NCI-H526 (cell line): ENCODE measurements around the gene ZNRF2.

Experiments used
- DNase-seq, 2 experiments: peaks; one replicate each; lab custom pipeline; 2025; lab: John Stamatoyannopoulos, UW

Gene ZNRF2

DNA sequence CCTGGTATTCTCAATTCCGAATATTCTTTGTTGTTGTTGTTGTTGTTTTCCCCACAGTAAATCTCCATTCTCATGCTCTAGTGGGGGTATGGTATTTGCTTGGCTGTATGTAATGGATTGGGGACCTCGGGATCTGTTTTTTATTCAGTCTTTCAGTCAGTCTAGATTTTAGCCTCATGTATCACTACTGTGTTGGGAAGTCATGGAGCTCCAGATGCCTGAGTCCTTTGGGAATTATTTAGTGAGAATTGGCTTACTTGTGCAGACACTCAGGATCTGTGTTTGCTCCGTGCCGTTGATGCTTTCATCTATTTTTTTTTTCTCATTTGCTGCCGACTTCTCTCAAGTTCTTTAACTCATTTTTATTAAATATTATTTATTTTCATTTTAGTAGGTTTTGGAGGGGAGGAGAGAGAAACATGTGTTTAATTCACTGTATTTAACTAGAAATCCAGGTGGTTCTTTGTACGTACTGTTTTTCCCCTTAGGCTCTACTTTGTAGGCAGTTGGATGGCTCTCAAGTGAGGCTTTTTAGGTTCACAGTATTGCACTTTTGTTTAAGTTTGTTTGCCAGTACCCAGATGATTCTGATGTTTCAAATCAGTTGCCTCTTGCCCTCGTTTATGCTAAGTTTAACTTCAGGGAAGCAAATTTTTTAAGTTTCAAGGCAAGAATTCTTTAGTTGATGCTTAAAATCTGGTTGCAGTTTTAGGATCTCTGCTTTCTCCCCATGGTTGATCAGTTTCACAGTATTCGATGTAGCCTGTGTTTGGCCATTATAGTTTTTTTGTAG, 36.9 kb downstream of the ZNRF2 start:
- no peak for DNase-seq

DNA sequence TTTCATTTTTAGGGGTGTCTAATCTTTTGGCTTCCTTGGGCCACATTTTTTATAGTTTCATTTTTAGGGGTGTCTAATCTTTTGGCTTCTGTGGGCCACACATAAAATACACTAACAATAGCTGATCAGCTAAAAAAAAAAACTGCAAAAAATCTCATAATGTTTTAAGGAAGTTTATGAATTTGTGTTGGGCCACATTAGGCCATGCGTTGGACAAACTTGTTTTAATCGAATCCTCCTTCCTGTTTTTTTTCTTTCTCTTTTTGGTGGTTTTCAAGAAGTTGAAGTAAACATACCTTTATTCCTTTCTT, 37.4 kb downstream of the ZNRF2 start:
- DNase-seq, result no peak

DNA sequence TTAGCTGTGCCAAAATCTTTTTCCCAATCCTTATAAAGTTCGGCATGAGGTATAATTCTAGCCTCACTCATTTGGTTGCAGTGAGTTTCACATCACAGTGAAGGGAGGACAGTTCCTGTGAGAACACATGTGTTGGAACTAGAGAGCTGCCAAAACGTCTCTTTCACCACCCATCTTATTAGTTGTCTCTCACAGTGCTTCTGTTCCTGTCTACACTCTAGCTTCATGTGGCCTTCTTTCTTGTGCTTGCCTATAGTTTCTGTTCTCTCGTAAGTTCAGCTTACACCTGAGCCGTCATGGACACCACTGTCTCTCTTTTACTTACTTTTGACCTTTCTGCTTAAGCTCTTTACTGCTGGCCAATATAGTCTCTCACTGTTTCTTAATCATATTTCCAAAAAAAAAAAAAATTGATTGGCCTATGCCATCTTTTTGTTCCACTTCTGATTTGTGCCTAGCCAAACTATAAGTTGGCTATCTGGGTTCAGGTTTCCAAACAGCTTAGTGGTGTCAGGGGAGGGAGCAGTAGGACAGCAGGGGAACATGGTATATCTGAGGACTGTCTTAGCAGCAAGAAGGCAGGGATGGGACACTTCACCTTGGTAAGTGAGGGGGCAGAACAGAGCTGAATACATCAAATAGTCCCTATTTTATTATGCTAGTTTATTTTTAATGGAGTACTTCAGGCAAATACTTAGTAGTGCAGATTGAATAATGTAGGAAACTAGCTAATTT, 38.0 kb downstream of the ZNRF2 start:
- DNase-seq, result no peak

DNA sequence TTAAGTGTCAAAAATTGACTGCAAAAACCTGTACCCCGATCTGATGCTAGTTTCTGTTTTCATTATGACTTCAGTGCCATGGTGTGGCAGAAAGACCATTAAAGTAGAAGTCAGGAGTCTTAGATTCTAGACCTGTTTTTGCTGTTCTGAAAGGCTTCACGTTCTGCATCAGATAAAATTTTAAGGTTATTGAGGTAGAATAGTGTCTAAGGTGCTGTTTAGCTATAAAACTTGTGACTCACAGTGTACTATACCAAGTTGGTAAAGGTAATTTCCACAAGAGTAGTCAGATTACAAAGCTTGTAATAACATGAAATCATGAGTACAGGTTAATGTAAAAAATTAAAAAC, 38.6 kb downstream of the ZNRF2 start:
- no peak for DNase-seq

DNA sequence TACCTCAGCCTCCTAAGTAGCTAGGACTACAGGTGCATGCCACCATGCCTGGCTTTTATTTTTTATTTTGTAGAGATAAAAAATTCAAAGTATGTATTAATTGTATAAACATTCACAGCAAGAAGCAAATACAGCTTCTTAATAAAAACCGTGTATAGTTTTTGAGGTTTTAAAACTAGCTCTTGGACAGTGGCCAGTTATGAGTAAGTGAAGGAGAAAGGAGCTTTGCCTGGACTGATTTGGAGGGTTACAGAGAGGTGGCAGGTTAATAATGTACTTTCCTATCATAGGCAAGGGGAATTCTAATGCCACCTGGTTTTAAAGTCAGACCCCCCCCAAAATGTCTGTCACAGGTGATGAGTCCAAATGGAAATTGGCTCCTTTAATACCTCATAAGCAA, 43.4 kb downstream of the ZNRF2 start:
- DNase-seq, result no peak

DNA sequence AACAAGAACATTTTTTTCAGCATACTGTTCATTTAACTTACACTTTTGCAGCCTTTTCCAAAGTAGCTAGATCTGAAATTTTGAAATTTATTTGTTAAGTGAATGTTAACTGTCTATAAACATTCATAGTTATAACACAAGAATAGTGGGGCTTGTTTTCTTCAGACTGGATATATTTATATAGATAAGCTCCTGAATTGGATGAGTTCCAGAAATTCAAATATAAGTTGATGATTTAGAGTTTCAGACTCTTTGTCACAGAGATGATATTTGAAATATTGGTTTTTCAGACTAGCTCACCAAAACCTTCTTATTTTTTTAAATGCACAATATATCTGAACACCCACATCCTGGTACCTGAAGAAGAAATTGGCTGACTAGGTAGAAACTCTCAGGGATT, 44.0 kb downstream of the ZNRF2 start:
- DNase-seq, result no peak

DNA sequence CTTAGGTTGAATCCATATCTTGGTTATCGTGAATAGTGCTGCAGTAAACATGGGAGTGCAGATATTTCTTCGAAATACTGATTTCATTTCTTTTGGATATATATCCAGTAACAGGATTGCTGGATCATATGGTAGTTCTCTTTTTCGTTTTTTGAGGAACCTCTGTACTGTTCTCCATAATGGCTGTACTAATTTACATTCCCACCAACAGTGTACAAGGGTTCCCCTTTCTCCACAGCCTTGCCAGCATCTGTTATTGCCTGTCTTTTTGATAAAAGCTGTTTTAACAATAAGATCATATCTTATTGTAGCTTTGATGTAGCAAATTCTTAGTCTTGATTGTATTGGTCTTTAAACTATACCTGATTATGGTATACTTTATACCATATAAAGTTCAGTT, 45.3 kb downstream of the ZNRF2 start:
- DNase-seq, result no peak

DNA sequence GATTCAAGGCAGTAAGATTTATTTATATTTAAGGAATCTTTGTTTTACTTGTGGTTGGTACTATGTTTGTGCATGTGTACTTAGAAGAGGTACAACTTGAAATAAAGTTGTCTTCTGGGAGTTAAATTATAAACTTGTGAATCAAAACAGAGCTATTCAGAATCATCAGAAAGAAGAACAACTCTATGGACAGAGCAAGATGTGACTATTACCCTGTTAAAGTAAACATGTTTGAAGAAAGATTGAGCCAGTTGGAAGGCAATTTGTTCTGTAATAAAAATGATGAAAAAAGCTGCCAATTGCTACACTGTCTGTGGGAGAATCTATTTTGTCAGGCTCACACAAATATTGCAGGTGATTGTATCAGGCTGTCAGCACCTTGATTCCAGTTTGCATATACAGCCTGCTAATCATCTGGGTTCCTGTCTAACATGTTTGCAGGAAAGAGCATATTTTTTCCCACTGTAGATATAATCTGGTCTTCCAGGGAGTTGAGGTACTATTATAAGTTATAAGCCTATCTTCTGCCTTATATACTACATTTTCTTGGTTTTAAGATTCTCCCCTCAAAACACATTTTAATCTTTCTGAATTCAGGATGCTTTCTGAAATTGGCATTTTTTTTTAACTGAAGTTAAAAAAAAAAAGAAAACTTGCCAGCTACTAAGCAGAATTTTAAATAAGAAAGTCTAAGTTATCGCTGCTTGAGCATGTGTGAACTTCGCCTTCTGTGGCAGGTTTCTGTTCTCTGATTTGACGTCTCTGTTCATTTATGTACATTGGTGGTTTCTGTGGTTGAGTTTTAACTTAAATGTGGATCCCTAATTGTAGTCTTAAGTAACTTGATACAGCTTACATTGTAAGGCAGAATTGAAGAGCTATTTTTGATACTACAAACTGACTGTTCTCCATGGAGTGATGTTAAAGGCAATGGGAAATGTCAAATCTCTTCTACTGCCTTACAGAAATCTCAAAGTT, 46.0 kb downstream of the ZNRF2 start:
- DNase-seq, result peak in 1 of 2 experiments; percentile 28

DNA sequence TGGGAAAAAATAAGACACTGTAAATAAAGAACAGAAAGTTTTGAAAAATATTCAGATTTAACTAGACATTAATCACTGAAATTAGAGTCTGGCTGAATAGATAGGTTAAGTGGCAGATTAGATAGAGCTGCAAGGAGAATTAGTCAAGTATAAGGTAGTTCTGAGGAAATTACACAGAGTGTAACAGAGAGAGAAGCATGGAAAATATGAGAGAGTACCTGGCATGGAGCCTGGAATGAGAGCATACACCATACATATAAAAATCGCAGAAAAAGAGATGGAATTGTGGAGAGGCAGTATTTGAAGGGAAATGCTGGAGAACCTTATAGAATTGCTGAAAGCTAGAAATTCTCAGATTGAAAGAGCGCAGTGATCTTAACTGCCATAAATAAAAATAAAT, 46.9 kb downstream of the ZNRF2 start:
- DNase-seq, result no peak

DNA sequence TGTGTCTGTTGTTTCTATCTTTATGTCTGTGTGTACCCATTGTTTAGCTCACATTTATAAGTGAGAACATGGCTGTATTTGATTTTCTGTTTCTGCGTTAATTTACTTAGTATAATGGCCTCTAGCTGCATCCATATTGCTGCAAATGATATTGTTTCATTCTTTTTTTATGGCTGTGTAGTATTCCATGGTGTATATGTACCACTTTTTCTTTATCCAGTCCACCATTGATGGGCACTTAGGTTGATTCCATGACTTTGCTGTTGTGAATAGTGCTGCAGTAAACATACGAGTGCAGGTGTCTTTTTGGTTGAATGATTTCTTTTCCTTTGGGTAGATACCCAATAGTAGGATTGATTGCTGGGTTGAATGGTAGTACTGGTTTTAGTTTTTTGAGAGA, 48.2 kb downstream of the ZNRF2 start:
- DNase-seq, result no peak

DNA sequence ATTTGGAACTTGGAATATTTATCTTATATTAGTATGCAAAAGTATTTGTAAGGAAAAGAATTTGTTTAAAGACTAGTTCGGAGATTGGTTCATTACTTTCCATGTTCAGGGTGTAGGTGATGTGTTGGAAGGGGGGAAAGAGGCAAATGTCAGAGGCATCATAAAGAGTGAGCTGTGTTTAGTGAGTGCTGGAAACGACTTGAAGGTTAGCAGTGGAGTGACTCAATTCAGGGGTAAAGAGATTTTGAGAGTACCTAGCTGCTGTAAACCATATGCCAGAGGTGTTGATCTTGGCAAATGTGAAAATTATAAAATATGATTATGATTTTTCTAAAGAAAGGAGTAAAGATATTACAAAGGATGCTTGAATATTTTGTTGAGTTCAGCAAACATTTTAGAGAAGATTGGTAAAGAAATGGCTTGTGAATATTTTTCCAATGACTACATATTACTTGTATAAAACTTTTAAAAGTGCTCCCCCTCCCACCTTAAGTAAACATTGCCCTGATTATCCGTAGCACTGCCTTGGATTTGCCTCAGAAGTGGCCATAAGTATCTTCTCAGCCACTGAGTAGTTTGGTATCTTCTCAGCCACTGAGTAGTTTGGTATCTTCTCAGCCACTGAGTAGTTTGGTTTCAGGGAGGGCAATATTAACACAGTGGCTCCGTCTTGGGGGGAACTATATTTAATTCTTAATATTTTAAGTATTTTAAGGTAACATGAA, 51.5 kb downstream of the ZNRF2 start:
- DNase-seq, result no peak

DNA sequence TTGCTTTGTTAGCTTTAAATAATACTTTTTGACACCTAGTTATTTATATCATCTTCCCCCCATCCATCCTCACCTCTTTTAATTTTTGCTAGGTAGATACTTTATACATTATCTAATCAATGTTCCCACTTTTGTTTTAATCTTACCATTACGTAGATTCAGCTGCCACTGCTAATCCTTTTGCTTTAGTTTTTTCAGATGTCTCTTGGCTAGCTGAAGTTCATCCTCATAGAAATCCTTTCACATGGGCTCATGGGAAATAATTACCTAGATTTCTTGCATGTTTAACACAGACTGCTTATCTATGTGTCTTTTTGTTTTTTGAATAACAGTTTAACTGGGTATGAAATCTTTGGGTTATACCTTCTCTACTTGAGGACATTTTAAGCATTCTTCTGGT, 60.1 kb downstream of the ZNRF2 start:
- DNase-seq, result no peak

DNA sequence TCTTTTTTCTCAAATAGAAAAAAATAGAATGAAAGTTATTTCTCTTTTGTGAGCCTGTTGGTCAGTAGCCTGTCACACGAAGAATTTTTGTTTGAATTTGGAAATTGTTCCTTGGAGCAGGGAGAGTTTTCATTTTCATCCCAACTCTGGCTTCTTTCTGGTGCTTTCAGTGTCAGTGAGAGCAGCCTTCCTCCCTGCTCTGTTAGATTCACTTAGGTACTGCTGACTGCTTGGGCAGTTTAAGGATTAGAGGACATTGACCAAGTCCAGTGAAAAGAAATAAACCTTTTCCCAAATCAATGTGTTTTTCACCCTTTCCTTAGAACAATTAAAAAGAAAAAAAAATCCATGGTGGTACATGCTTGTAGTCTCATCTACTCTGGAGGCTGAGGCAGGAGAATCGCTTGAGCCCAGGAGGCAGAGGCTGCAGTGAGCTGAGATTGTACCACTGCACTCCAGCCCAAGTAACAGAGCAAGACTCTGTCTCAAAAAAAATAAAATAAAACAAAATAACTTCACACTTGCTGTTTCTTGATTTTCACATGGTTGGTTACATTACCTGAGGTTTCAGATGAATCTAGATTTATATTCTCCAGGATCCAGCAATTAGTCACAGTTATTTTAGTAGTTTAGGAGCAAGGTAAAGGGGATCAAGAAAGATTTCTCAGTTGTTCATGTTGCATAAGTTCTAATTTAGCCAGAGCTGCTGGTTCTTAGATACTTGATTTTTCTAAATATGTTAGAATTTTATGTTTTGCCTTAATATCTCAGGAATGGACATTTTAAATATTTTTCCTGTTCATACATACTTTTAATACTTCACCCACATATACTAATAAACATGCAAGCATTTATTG, 63.1 kb downstream of the ZNRF2 start:
- no peak for DNase-seq

DNA sequence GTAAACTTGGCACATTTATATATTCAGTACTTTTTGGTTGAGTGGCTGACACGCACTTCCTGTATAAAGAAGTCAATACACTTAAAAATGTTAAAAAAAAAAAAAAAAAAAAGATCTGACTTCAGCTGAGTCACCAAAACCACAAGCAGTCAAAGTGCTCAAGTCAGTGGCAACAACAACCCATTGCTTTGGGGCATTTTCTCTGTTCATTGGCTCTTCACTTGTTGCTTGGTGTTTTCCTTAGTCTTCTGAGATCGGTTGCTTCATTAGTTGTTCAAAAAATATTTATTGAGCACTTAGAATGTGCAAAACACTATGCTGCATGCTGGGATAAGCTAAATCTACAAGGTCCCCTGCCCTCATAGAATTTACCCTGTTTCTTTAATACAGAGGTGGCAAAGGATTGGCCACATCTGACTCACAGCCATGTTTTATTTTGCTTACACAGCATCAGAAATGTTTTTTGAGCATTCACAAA, 63.7 kb downstream of the ZNRF2 start:
- no peak for DNase-seq

DNA sequence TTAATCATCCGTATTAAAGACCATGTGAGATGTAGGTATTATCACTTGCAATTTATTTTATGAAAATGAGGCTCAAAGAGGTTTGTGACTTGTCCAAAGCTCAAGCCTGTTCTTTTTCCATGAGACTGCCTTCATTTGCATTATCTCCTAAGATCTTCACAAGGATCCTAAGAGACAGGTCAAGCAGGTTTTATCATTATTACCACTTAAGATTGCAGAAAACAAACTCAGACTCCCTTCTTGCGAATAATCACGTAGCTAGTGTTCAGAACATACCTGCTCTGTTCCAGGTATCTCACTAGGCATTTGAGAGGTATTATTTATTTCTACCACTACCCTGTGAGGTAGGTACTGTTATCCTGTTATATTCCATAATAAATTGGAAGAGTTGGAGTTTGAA, 64.8 kb downstream of the ZNRF2 start:
- peak; percentile 17 to 24 for DNase-seq

DNA sequence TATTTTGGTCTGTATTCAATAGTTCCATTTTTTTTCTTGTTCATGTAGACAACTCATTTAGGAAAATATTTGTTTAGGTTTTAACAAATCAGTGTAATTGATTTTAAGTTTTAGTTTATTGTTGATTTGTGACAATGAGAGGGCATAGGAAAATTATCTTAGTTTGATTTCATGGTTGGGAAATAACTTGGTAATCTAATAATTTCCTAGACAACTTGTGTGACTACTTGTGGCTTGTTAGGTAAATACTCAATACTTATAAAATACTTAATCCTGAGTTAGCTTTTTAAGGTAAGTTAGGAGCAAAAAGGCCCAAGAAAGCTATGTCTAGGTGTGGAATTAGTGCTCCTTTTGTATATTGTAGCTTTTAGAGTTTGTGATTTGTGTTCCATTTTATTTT, 65.4 kb downstream of the ZNRF2 start:
- no peak for DNase-seq

DNA sequence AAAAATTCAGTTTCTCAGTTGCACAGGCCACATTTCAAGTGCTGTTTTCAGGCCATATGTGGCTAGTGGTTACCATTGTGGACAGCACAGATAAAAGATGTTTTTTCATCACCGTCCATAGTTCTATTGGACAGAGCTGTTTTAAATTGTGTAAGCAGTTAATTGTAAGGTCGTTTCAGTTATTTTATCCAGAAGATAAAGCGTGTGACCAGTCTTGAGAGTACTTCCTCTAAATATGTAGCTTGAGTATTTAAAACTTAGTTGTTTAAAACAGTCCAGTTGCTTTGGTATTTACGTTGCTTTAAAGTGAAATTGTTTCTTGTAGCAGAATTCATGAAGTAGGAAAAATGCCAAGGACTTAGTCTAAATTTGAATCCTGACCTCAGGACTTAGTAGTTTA, 66.9 kb downstream of the ZNRF2 start:
- no peak for DNase-seq

DNA sequence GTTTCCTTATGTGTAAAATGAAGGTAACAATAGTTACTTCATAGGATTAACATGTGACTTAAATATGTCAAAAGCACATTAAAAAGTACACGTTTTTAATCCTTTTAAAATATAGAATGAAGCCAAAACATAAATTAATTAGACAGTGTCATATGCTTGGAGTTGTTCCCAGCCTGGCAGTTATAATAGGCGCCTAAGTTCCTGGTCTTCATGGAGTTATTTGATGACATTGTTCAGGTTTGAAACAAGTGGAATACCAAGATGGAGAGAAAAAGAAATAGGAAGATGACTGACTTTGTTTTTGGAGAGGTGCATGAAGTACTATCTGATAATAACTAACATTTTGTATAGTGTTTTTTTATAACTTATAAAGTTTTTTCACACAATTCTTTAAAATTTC, 67.3 kb downstream of the ZNRF2 start:
- DNase-seq, result no peak

DNA sequence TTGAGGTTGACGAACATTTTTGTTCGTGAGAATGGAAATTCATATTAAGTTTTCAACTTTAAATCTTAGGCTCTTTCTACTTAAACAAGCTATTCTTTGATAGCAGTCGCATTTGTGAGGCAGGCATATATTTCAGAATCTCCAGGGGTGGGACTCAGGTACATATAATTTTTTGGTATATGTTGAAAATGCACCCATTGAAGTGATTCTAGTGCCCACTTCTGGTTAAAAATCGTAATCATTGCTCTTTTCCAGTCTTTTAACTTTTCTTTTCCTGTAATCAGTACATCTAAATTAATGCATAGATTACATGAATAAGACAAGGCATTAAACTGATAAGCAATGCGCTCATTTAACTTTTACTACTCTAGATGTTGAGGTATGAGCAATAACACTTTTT, 67.8 kb downstream of the ZNRF2 start:
- no peak for DNase-seq

DNA sequence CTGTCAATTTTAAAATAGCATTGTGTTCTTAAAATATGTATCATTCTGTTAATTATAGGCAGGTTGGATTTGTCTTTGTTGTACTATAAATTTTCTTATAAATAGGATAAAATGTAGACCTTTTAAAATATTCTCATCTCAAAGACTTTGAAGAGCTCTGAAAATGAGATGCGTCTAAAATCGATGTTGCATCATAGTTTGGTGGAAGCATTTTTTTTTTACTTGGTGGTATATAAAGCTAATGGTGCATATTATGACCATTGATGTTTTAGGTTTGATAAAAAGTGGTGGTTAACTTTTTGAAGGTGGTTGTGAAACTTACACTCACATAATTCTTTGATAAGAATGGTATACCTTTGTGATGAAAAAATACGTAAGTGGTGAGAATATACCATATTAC, 69.1 kb downstream of the ZNRF2 start:
- DNase-seq, result no peak
